Dermis blood vessel endothelial cell (primary cell): Measurements from ENCODE around the gene PPP1R1B. TPM values are rescaled to one million over a fixed set of nuclear protein-coding genes. Genes with fewer than 3 reads are reported as not detected.

Source experiments
- total RNA-seq: library from RNA; depleted of rRNA; stranded (reverse); fragments of >200 nt; gene quantifications from 2 replicates; pipeline ENCODE4 v1.2.3, GENCODE V29; 2014

PPP1R1B gene
- total RNA-seq, 1 donor from 2014 or later: not detected

Other genes with a start within 250 kb of the PPP1R1B start
- 20.2 and 23.3 TPM in 2 replicates for gene FBXL20, start 225.3 kb upstream of the PPP1R1B start, total RNA-seq
- 18.9 and 32.2 TPM in 2 replicates for gene MED1, start 175.7 kb upstream of the PPP1R1B start, total RNA-seq
- 24.5 and 29.5 TPM in 2 replicates for gene CDK12, start 165.5 kb upstream of the PPP1R1B start, total RNA-seq
- not detected in 2 replicates for gene NEUROD2, start 19.0 kb upstream of the PPP1R1B start, total RNA-seq
- 46.6 and 73.2 TPM in 2 replicates for gene STARD3, start 10.2 kb downstream of the PPP1R1B start, total RNA-seq
- 0.60 and 0.68 TPM in 2 replicates for gene TCAP, start 38.4 kb downstream of the PPP1R1B start, total RNA-seq
- 1.2 and 1.7 TPM in 2 replicates for gene PNMT, start 41.5 kb downstream of the PPP1R1B start, total RNA-seq
- gene PGAP3, start 61.1 kb downstream of the PPP1R1B start, total RNA-seq: 4.0 and 5.4 TPM in 2 replicates
- 3.4 and 4.4 TPM in 2 replicates for gene ERBB2, start 73.1 kb downstream of the PPP1R1B start, total RNA-seq
- gene MIEN1, start 103.6 kb downstream of the PPP1R1B start, total RNA-seq: 13.4 and 18.5 TPM in 2 replicates
- 0.28 and 0.34 TPM in 2 replicates for gene GRB7, start 111.0 kb downstream of the PPP1R1B start, total RNA-seq
- gene IKZF3, start 237.4 kb downstream of the PPP1R1B start, total RNA-seq: not detected in 2 replicates
- not detected in 2 replicates for gene ZPBP2, start 241.2 kb downstream of the PPP1R1B start, total RNA-seq